K562 (cell line): ENCODE measurements around the gene RAPGEF5. TPM values are rescaled to one million over a fixed set of nuclear protein-coding genes. Genes with fewer than 3 reads are reported as not detected.

Experiments used
- ATAC-seq: fragments of 200-7000 bp; cut with Tn5 transposase; 3 replicates; pipeline ENCODE4 v1.9.1; 2020; ENCODE audit warnings: moderate library complexity
- BruUV-seq: library from RNA; stranded (reverse); fragments of 400-500 nt; replicated peaks from 2 replicates; lab custom pipeline; 2021; lab: Mats Ljungman, UMichigan
- CTCF ChIA-PET: fragments of 300-600 bp; formaldehyde crosslinking; extraction: SDS; loops from one replicate; lab custom pipeline; 2021; ENCODE audit warnings: low intra/inter-chr PET ratio; lab: Yijun Ruan, JAX
- POLR2A ChIA-PET: fragments of 300-600, 350-650 bp; sonication (Branson Sonifier 250); formaldehyde crosslinking; extraction: SDS; loops from one replicate; lab custom pipeline; 2021; ENCODE audit warnings: antibody characterized with exemption, inconsistent platforms; lab: Yijun Ruan, JAX
- DNase-seq, 4 experiments: peaks; one replicate each; pipeline versions ENCODE4 v3.0.0 to v3.0.0-alpha.2; 2011 to 2018; ENCODE audit warnings: low spot score in 3 of 4, mixed read lengths in 3 of 4; ENCODE audit errors: extremely low read depth in 1 of 4
- FAIRE-seq: peaks from 2 replicates; lab custom pipeline; 2011; peaks lifted over from hg19 to GRCh38; lab: Jason Lieb, UNC
- H2AFZ ChIP-seq: 2 replicates; pipeline ENCODE4 v1.6.0; 2011; ENCODE audit warnings: low read depth, low read length, control low read depth, inconsistent platforms
- H3K27ac ChIP-seq: fragments of 200-600 bp; 3 replicates; pipeline ENCODE4 v1.8.0; 2011; ENCODE audit warnings: low read depth, mild to moderate bottlenecking, control low read depth, inconsistent platforms, low read length, moderate library complexity, mixed read lengths; ENCODE audit errors: extremely low read depth
- H3K27me3 ChIP-seq, 2 experiments: fragments of 300-600 bp in 1 of 2; 2 replicates in 1 of 2; 3 replicates in 1 of 2; pipeline versions ENCODE4 v1.6.0 to v1.8.0; 2011; ENCODE audit warnings: inconsistent platforms in 2 of 2, low read length in 2 of 2, mild to moderate bottlenecking in 1 of 2, mixed read lengths in 1 of 2, moderate library complexity in 1 of 2; ENCODE audit not compliant: control insufficient read depth in 2 of 2, insufficient read depth in 2 of 2
- H3K36me3 ChIP-seq: fragments of 300-600 bp; 3 replicates; pipeline ENCODE4 v1.8.0; 2011; ENCODE audit warnings: mild to moderate bottlenecking, low read length, inconsistent platforms; ENCODE audit not compliant: control insufficient read depth, insufficient read depth
- H3K4me1 ChIP-seq, 2 experiments: fragments of 200-600 bp in 1 of 2; replicated peaks in 1 of 2; 2 replicates in 1 of 2; 3 replicates in 1 of 2; pipeline versions ENCODE4 v1.5.1 to v1.8.0; 2011; ENCODE audit warnings: inconsistent platforms in 2 of 2, low read length in 2 of 2, mild to moderate bottlenecking in 1 of 2, mixed read lengths in 1 of 2, moderate library complexity in 1 of 2; ENCODE audit not compliant: control insufficient read depth in 2 of 2, insufficient read depth in 2 of 2
- H3K4me2 ChIP-seq: 2 replicates; pipeline ENCODE4 v1.6.1; 2011; ENCODE audit warnings: low read length, control low read depth, inconsistent platforms, mixed read lengths; ENCODE audit not compliant: insufficient read depth
- H3K4me3 ChIP-seq: fragments of 200-600 bp; sonication (generic), shearing (Covaris generic); 2 replicates; pipeline ENCODE4 v1.5.1; 2016; ENCODE audit warnings: control low read depth, inconsistent platforms
- H3K79me2 ChIP-seq: fragments of 200-600 bp; 3 replicates; pipeline ENCODE4 v1.8.0; 2011; ENCODE audit warnings: low read length, inconsistent platforms; ENCODE audit not compliant: control insufficient read depth, insufficient read depth
- H3K9ac ChIP-seq, 2 experiments: 2 replicates each; pipeline versions ENCODE4 v1.6.0 to v1.6.1; 2011; ENCODE audit warnings: low read depth in 2 of 2, low read length in 2 of 2, control low read depth in 1 of 2, inconsistent platforms in 1 of 2, mild to moderate bottlenecking in 1 of 2, mixed read lengths in 1 of 2; ENCODE audit not compliant: insufficient read depth in 1 of 2
- H3K9me1 ChIP-seq: one replicate; pipeline ENCODE4 v1.6.0; 2011; ENCODE audit warnings: inconsistent platforms, mild to moderate bottlenecking, low read length, moderate library complexity; ENCODE audit not compliant: control insufficient read depth, insufficient read depth
- H3K9me3 ChIP-seq: replicated peaks from 2 replicates; pipeline ENCODE4 v1.5.1; 2011; ENCODE audit warnings: low read depth, low read length, inconsistent platforms; ENCODE audit not compliant: control insufficient read depth, insufficient read depth
- H4K20me1 ChIP-seq: replicated peaks from 2 replicates; pipeline ENCODE4 v1.6.1; 2011; ENCODE audit warnings: low read length, inconsistent platforms, mixed read lengths; ENCODE audit not compliant: control insufficient read depth, insufficient read depth
- ARHGAP35 ChIP-seq: fragments of 450-650 bp; IDR thresholded peaks from 2 replicates; pipeline ENCODE4 v1.6.1; 2018; ENCODE audit not compliant: partially characterized antibody
- CBFA2T3 ChIP-seq: fragments of 450-650 bp; IDR thresholded peaks from 2 replicates; pipeline ENCODE4 v1.6.1; 2017
- FOS ChIP-seq: IDR thresholded peaks from 3 replicates; pipeline ENCODE4 v1.6.1; 2011; ENCODE audit not compliant: insufficient read length; ENCODE audit errors: extremely low read depth
- HIVEP1 ChIP-seq: fragments of 250-450 bp; sonication (Bioruptor Pico); IDR thresholded peaks from 2 replicates; pipeline ENCODE4 v1.4.0; 2020; ENCODE audit warnings: mild to moderate bottlenecking
- MTF1 ChIP-seq: fragments of 250-450 bp; sonication (Bioruptor Pico); IDR thresholded peaks from 2 replicates; pipeline ENCODE4 v1.9.0; 2021; ENCODE audit warnings: moderate library complexity, mild to moderate bottlenecking, inconsistent platforms, borderline replicate concordance
- MXI1 ChIP-seq: IDR thresholded peaks from 2 replicates; pipeline ENCODE4 v1.6.1; 2011; ENCODE audit warnings: low read depth, mild to moderate bottlenecking, improper control_type of control experiment, low read length
- PYGO2 ChIP-seq: fragments of 450-650 bp; IDR thresholded peaks from 2 replicates; pipeline ENCODE4 v1.6.1; 2016; ENCODE audit warnings: mild to moderate bottlenecking, missing genetic modification characterization, moderate library complexity, missing compliant biosample characterization
- RBM15 ChIP-seq: fragments of 200-400 bp; formaldehyde crosslinking; IDR thresholded peaks from 2 replicates; pipeline ENCODE4 v1.6.1; 2018; ENCODE audit warnings: mild to moderate bottlenecking, low read length, moderate library complexity; ENCODE audit not compliant: insufficient read depth
- TAF9B ChIP-seq: fragments of 450-650 bp; IDR thresholded peaks from 2 replicates; pipeline ENCODE4 v1.6.1; 2018; ENCODE audit warnings: mild to moderate bottlenecking; ENCODE audit not compliant: partially characterized antibody
- TCF3 ChIP-seq: sonication (generic); formaldehyde crosslinking; IDR thresholded peaks from 2 replicates; pipeline ENCODE4 v1.4.0; 2020; ENCODE audit warnings: mild to moderate bottlenecking, missing genetic modification reagents
- ZC3H4 ChIP-seq: sonication (generic); formaldehyde crosslinking; IDR thresholded peaks from 2 replicates; pipeline ENCODE4 v1.9.0; 2021; ENCODE audit warnings: missing genetic modification reagents, borderline replicate concordance
- ZNF197 ChIP-seq: fragments of 200-800 bp; sonication (Bioruptor generic); IDR thresholded peaks from 2 replicates; pipeline ENCODE4 v1.6.1; 2016; ENCODE audit warnings: low read depth, missing genetic modification characterization, missing compliant biosample characterization
- ZNF224 ChIP-seq: sonication (generic); formaldehyde crosslinking; IDR thresholded peaks from 2 replicates; pipeline ENCODE4 v1.8.0; 2022; ENCODE audit warnings: mild to moderate bottlenecking, missing genetic modification reagents
- ZNF324 ChIP-seq: fragments of 250-450 bp; sonication (Bioruptor Pico); IDR thresholded peaks from 2 replicates; pipeline ENCODE4 v1.4.0; 2020; ENCODE audit warnings: mild to moderate bottlenecking
- WGBS: fragments of 100-300 bp; shearing (Covaris generic); methylation state at CpG from one replicate; pipeline ENCODE4 v1.1.6; 2016; ENCODE audit warnings: low coverage, mixed read lengths; ENCODE audit not compliant: insufficient coverage; ENCODE audit errors: missing lambda C conversion rate; 5-methylcytosine and 5-hydroxymethylcytosine counted together
- in situ Hi-C: fragments of 300-500 bp; cut with MboI; formaldehyde crosslinking; loops from 4 replicates; pipeline ENCODE4 v1.15.0; 2018; ENCODE audit warnings: inconsistent platforms, mixed read lengths
- intact Hi-C: fragments of 100-400 bp; cut with micrococcal nuclease; formaldehyde crosslinking; loops from 2 replicates; pipeline ENCODE4 v1.14.2; 2022
- polyA plus RNA-seq, 8 experiments: library from polyadenylated mRNA; depleted of rRNA in 4 of 8; stranded (reverse) in 5 of 8; unstranded in 3 of 8; fragments of >200 nt; fragmentation: Nextera tagmentation in 2 of 8; fragmentation: Illumina TruSeq in 1 of 8; extraction: Ambion mirVana in 2 of 8; extraction: Trizol in 1 of 8; gene quantifications; 2 replicates each; pipeline versions ENCODE4 v1.2.1 to v1.2.3, GENCODE V29; 2011 to 2014; ENCODE audit warnings: inconsistent platforms in 1 of 8, missing spikeins in 1 of 8
- total RNA-seq, 7 experiments: library from RNA; depleted of rRNA in 6 of 7; stranded (reverse); fragments of >200 nt in 6 of 7; fragmentation: Illumina TruSeq in 2 of 7; extraction: Trizol in 2 of 7; gene quantifications; 2 replicates each; pipeline versions ENCODE4 v1.2.1 to v1.2.3, GENCODE V29; 2011 to 2021; ENCODE audit warnings: low replicate concordance in 1 of 7
- TF ChIP-seq, protein P1 (sequence below): IDR thresholded peaks from 2 replicates; pipeline ENCODE4 v1.6.1; 2016; ENCODE audit warnings: missing genetic modification characterization, missing compliant biosample characterization
- TF ChIP-seq, protein P2 (sequence below), 2 experiments: fragments of 450-650 bp; IDR thresholded peaks; 2 replicates each; pipeline ENCODE4 v1.6.1; 2018; ENCODE audit warnings: mild to moderate bottlenecking in 2 of 2, low read depth in 1 of 2; ENCODE audit not compliant: partially characterized antibody in 2 of 2

Gene RAPGEF5
- total and polyA plus RNA-seq, 9 of the 15 experiments (the other 6 are each of a cell fraction or from before 2014, with no cell fraction given) = 0.39 to 2.0 (median 1.1) TPM

DNA sequence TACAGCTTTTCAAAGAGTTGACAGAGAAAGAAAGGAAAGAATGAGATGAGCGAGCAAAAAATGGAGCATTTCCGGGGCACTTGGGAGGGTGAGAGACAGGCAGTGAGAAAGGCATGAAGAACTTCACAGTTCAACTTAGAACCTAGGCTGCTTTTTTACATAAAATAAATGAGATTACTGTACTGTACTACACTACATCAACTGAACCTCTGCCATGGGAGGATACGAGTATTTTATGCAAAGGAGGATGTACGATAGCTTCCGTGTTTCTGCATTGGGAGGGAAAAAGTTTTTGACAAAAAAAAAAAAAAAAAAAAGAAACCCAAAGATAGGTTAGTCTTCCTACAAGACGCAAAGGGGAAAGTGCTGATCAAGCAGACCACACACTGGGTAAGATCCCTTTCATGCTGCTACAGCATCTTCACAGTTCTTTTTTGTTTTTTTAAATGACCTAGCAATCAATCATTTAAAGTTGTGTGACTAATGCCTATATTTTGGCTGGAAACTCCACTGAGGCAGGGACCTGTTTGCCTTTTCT, 88.0 kb downstream of the RAPGEF5 start (continued):
- TF ChIP-seq, protein P1, sequence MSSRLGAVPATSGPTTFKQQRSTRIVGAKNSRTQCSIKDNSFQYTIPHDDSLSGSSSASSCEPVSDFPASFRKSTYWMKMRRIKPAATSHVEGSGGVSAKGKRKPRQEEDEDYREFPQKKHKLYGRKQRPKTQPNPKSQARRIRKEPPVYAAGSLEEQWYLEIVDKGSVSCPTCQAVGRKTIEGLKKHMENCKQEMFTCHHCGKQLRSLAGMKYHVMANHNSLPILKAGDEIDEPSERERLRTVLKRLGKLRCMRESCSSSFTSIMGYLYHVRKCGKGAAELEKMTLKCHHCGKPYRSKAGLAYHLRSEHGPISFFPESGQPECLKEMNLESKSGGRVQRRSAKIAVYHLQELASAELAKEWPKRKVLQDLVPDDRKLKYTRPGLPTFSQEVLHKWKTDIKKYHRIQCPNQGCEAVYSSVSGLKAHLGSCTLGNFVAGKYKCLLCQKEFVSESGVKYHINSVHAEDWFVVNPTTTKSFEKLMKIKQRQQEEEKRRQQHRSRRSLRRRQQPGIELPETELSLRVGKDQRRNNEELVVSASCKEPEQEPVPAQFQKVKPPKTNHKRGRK = no peak
- TF ChIP-seq ZNF224 (CRISPR knock-in tag) = no peak
- TF ChIP-seq MTF1 (CRISPR knock-in tag) = no peak
- no peak for TF ChIP-seq PYGO2 (tag)
- TF ChIP-seq ZNF324 (CRISPR knock-in tag) = no peak
- TF ChIP-seq, all 486 proteins: peak for 7

DNA sequence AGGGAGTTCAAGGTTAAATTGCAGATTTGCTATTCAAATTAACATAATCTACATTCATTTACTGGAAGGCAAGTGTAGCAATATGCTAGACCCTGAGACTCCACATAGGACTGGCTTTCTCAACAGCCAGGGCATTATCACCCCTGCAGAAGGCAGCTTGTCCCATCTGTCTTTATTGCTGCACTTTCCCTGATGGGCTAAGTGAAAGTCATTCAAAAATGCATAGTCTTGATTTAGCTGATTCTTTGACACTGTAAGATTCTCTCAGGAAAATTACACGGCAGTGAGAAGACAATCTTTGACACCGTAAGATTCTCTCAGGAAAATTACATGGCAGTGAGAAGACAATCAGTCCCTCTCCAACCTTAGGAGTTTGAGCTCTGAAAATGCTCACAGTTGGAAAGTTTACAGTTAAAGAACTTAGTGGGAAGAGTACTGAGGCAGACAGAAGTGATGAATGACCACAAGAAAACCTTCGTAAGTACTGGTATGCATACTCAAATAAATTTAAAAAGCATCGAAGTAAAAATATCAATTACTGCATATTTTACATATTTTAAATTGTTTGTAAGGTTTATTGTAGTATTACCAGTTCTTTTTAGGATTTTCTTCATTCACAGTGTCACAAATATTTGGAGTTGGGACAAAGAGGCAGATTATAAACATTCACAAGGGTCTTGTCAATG, 88.9 kb downstream of the RAPGEF5 start:
- H2AFZ ChIP-seq = peak overlapping the region; percentile 56; the same call in 1 of the 2 replicates
- in situ Hi-C loops = no loop called here
- no peaks in the 10 kb centered on the region for H3K27me3 ChIP-seq
- H3K4me3 ChIP-seq = no peak overlapping the region
- no peak overlapping the region for H3K27ac ChIP-seq
- intact Hi-C loops = no loop called here
- FAIRE-seq (no peak), ATAC-seq (no peak), DNase-seq (no peak)
- no peaks in the 10 kb centered on the region; a peak in 1 of 5 replicates for H3K4me1 ChIP-seq
- no TSS peak for BruUV-seq
- 23% methylated on average over 4 of the region's 4 CpGs for WGBS
- no peak overlapping the region for H3K9ac ChIP-seq
- H3K79me2 ChIP-seq = no peaks in the 10 kb centered on the region
- no peaks in the 10 kb centered on the region for H3K9me1 ChIP-seq
- no peak overlapping the region; the same call in 1 of the 2 replicates for H3K4me2 ChIP-seq
- ChIA-PET POLR2A (interaction anchor here (0.7 to 1.4 kb wide), 2 partner anchors 11 kb away, joined by 3 to 5 read pairs; no protein-coding TSS in a partner anchor), CTCF (no interaction called here)
- H4K20me1 ChIP-seq = no peaks in the 10 kb centered on the region
- H3K36me3 ChIP-seq = no peaks in the 10 kb centered on the region
- no peaks in the 10 kb centered on the region for H3K9me3 ChIP-seq
- TF ChIP-seq CBFA2T3 (no peak), ZC3H4 (CRISPR knock-in tag) (no peak), TCF3 (no peak), HIVEP1 (CRISPR knock-in tag) (no peak), ARHGAP35 (no peak), FOS (no peak), TAF9B (no peak), RBM15 (no peak), ZNF197 (no peak), MXI1 (no peak)
- TF ChIP-seq, protein P2, sequence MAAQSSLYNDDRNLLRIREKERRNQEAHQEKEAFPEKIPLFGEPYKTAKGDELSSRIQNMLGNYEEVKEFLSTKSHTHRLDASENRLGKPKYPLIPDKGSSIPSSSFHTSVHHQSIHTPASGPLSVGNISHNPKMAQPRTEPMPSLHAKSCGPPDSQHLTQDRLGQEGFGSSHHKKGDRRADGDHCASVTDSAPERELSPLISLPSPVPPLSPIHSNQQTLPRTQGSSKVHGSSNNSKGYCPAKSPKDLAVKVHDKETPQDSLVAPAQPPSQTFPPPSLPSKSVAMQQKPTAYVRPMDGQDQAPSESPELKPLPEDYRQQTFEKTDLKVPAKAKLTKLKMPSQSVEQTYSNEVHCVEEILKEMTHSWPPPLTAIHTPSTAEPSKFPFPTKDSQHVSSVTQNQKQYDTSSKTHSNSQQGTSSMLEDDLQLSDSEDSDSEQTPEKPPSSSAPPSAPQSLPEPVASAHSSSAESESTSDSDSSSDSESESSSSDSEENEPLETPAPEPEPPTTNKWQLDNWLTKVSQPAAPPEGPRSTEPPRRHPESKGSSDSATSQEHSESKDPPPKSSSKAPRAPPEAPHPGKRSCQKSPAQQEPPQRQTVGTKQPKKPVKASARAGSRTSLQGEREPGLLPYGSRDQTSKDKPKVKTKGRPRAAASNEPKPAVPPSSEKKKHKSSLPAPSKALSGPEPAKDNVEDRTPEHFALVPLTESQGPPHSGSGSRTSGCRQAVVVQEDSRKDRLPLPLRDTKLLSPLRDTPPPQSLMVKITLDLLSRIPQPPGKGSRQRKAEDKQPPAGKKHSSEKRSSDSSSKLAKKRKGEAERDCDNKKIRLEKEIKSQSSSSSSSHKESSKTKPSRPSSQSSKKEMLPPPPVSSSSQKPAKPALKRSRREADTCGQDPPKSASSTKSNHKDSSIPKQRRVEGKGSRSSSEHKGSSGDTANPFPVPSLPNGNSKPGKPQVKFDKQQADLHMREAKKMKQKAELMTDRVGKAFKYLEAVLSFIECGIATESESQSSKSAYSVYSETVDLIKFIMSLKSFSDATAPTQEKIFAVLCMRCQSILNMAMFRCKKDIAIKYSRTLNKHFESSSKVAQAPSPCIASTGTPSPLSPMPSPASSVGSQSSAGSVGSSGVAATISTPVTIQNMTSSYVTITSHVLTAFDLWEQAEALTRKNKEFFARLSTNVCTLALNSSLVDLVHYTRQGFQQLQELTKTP (IDR thresholded peaks at IDR 0.05; ENCODE audit: low read depth in 1 of 2, partially characterized antibody in 2 of 2) = no peak
